ENCODE data around the gene OLFM1.
"Not testable (repeated sequence)": the region's sequence is repeated elsewhere in the genome, so short reads cannot be mapped to it uniquely, and the experiment has no call there.

The OLFM1 gene

DNA sequence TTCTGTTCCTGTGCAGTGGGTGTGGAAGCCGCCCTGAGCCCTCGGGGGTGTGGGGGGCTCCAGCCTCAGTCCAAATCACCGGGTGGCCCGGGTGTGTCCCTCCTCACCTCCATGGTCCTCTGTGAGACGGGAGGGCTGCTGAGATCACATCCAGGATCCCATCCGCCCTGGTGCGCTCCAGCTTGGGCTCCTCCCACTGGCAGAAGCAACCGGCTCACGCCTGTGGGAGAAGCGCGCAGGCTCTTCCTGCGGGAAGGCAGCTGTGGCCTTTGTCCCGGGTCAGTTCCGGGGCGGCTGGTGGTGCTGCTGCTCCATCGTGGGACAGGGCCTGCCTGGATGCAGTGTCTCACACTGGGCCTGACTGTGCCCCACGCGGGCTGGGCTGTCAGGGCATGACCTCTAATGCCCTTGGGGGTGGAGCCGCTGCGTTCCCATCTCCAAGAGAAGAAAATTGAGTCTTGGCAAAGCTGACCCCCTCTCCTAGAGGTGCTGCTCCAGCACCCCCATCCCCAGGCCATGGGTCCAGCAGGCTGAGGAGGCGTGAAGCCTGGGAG, 18.5 kb downstream of the OLFM1 start:
- H3K9me3 ChIP-seq (ENCODE audit: insufficient read depth, low read length): no peaks in the 10 kb centered on the region
- H3K9ac ChIP-seq (ENCODE audit: insufficient read length, low read depth): no peak overlapping the region
- no peak overlapping the region for H3K4me3 ChIP-seq (ENCODE audit: insufficient read length, low read depth)
- H3K27me3 ChIP-seq (ENCODE audit: insufficient read depth, insufficient read length): no peaks in the 10 kb centered on the region
- H3K4me1 ChIP-seq (ENCODE audit: insufficient read depth, insufficient read length): peaks cover 29% of the 10 kb centered on the region
- H3K36me3 ChIP-seq (ENCODE audit: insufficient read depth, insufficient read length, low read length): peaks cover 64% of the 10 kb centered on the region
- TF ChIP-seq ZNF274 (IDR thresholded peaks at IDR 0.05; ENCODE audit: low read depth, low read length) (no peak), YY1 (IDR thresholded peaks at IDR 0.05; ENCODE audit: insufficient read depth, insufficient read length) (no peak), SUZ12 (IDR thresholded peaks at IDR 0.05; ENCODE audit: extremely low read depth, insufficient read depth, insufficient read length) (no peak)
- DNase-seq (ENCODE audit: low read depth, low spot score): no peak

DNA sequence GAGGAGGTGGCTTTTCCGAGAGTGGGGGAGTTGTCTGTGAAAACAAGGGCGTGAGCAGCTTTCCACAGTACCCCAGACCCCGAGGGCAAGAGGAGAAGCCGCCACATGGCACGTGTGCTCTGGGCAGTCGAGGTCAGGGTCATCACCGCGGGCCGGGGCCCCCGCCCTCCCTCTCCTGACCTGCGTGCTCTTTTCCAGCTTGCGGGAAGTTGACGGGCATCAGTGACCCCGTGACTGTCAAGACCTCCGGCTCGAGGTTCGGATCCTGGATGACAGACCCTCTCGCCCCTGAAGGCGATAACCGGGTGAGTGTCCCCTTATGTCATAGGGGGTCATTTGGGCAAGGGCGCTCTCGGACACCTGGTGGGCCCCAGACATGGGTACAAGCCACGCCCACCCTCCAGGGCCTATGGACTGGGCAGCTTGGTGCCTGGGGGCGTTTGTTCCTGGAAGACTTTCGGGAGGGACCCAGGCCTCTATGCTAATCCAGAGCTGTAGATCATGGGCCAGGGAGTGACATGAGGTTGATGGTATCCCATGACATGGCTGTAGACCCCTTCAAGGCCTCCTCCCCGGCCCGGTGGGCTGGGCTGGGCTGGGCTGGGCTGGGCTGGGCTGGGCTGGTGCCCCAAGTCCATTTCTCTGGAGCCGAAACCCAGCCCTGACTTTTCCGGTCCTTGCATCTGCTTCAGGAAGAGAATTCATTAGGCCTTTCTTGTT, 19.2 kb downstream of the OLFM1 start:
- H3K9me3 ChIP-seq (ENCODE audit: insufficient read depth, low read length): no peaks in the 10 kb centered on the region
- no peaks in the 10 kb centered on the region for H3K27me3 ChIP-seq (ENCODE audit: insufficient read depth, insufficient read length)
- H3K4me1 ChIP-seq (ENCODE audit: insufficient read depth, insufficient read length): peaks cover 29% of the 10 kb centered on the region
- DNase-seq (ENCODE audit: low read depth, low spot score): no peak
- peaks cover 57% of the 10 kb centered on the region for H3K36me3 ChIP-seq (ENCODE audit: insufficient read depth, insufficient read length, low read length)
- no peak overlapping the region for H3K4me3 ChIP-seq (ENCODE audit: insufficient read length, low read depth)
- H3K9ac ChIP-seq (ENCODE audit: insufficient read length, low read depth): no peak overlapping the region
- TF ChIP-seq SUZ12 (IDR thresholded peaks at IDR 0.05; ENCODE audit: extremely low read depth, insufficient read depth, insufficient read length): no peak
- TF ChIP-seq YY1 (IDR thresholded peaks at IDR 0.05; ENCODE audit: insufficient read depth, insufficient read length): no peak
- TF ChIP-seq ZNF274 (IDR thresholded peaks at IDR 0.05; ENCODE audit: low read depth, low read length): no peak

DNA sequence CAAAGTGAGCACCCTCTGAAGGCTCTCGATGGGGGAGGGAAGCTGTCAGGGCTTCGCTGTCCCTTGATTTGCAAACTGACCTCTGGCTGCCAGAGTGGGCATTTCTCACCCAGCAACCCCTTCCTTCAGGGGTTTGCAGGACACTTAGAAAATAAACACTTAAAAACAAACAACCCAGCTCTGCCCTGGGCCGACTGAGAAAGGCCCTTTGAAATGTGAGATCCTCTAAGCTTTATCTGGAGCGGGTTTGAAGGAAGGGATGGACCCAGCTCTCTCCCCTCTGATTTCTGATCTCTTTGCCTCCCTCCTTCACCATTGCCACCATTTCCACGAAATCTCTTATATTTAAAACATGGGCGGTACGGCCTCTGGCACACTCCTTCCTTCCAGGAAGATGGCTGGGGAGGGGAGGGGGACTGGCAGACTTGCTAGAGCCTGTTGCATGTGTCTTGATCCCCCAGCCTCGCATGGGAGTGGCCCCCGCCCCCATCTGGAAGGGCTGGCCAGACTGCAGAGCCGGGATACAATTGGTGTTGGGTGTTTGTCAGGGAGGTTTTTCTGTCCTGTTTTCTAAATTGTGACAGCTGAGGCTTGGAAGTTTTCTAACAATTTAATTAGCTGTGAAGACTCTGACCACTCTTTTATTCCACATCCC, 20.2 kb downstream of the OLFM1 start:
- Histone ChIP-seq H3K36me3 (ENCODE audit: insufficient read depth, insufficient read length, low read length) (peaks cover 59% of the 10 kb centered on the region), H3K27me3 (ENCODE audit: insufficient read depth, insufficient read length) (no peaks in the 10 kb centered on the region), H3K4me3 (ENCODE audit: insufficient read length, low read depth) (no peak overlapping the region), H3K4me1 (ENCODE audit: insufficient read depth, insufficient read length) (peaks cover 29% of the 10 kb centered on the region), H3K9me3 (ENCODE audit: insufficient read depth, low read length) (no peaks in the 10 kb centered on the region), H3K9ac (ENCODE audit: insufficient read length, low read depth) (no peak overlapping the region)
- TF ChIP-seq YY1 (IDR thresholded peaks at IDR 0.05; ENCODE audit: insufficient read depth, insufficient read length): no peak
- no peak for TF ChIP-seq ZNF274 (IDR thresholded peaks at IDR 0.05; ENCODE audit: low read depth, low read length)
- TF ChIP-seq SUZ12 (IDR thresholded peaks at IDR 0.05; ENCODE audit: extremely low read depth, insufficient read depth, insufficient read length): no peak
- DNase-seq (ENCODE audit: low read depth, low spot score): no peak

DNA sequence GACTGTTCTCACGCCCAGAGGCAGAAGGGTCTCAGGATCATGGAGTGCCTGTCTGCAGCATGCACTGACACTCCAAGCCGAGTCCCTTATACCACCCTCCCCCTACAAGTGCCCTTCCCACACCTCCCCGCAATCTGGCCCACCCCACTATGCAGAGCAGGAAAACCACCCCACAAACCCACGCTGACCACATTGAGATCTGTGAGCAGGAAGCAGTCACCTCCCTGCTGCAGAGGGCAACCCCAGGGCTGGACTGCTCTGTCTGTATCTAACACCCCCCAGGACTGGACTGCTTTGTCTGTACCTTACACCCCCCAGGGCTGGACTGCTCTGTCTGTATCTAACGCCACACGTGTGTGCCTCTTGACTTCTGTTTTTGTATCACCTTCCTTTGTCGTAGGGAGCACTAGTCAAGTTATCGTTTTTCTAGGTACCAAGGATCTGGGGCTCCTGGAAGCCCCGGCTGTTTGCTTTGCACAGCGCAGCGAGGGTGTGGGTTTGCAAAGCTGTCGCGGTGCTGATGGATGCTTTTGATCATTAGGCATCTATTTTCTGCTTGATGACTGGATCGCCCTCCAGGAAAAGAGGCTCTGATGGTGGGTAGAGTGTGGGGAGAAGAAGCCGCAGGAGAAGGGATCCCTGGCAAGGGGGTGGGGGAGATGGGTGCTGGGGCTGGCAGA, 21.5 kb downstream of the OLFM1 start:
- Histone ChIP-seq H3K9ac (ENCODE audit: insufficient read length, low read depth) (peak overlapping the region; percentile 24), H3K27me3 (ENCODE audit: insufficient read depth, insufficient read length) (no peaks in the 10 kb centered on the region), H3K4me3 (ENCODE audit: insufficient read length, low read depth) (no peak overlapping the region), H3K36me3 (ENCODE audit: insufficient read depth, insufficient read length, low read length) (peaks cover 55% of the 10 kb centered on the region), H3K9me3 (ENCODE audit: insufficient read depth, low read length) (no peaks in the 10 kb centered on the region), H3K4me1 (ENCODE audit: insufficient read depth, insufficient read length) (peaks cover 24% of the 10 kb centered on the region)
- DNase-seq (ENCODE audit: low read depth, low spot score): no peak
- TF ChIP-seq YY1 (IDR thresholded peaks at IDR 0.05; ENCODE audit: insufficient read depth, insufficient read length) (no peak), SUZ12 (IDR thresholded peaks at IDR 0.05; ENCODE audit: extremely low read depth, insufficient read depth, insufficient read length) (no peak), ZNF274 (IDR thresholded peaks at IDR 0.05; ENCODE audit: low read depth, low read length) (no peak)

DNA sequence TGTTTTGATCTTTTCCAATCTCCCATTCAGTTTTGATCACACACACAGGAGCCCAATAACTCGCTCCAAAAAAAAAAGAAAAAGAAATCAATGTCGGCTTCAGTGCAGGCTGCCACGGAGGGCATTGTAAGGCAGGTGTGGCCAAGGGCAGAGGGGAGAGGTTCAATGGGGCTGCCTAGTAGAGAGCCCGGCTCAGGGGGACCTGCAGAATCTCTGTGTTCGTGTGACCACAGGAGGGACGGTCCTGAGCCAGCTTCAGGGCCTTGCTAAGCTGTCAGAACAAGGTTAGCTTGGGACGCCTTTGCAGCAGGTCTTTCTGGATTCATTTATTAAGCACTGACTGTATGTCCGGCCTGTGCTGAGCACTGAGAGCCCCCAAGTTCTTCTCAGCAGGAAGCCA, 22.2 kb downstream of the OLFM1 start:
- H3K9ac ChIP-seq (ENCODE audit: insufficient read length, low read depth): no peak overlapping the region
- H3K27me3 ChIP-seq (ENCODE audit: insufficient read depth, insufficient read length): no peaks in the 10 kb centered on the region
- no peak for TF ChIP-seq YY1 (IDR thresholded peaks at IDR 0.05; ENCODE audit: insufficient read depth, insufficient read length)
- no peak for TF ChIP-seq ZNF274 (IDR thresholded peaks at IDR 0.05; ENCODE audit: low read depth, low read length)
- H3K4me1 ChIP-seq (ENCODE audit: insufficient read depth, insufficient read length): peaks cover 18% of the 10 kb centered on the region
- no peak overlapping the region for H3K4me3 ChIP-seq (ENCODE audit: insufficient read length, low read depth)
- peaks cover 54% of the 10 kb centered on the region for H3K36me3 ChIP-seq (ENCODE audit: insufficient read depth, insufficient read length, low read length)
- no peaks in the 10 kb centered on the region for H3K9me3 ChIP-seq (ENCODE audit: insufficient read depth, low read length)
- DNase-seq (ENCODE audit: low read depth, low spot score): no peak

DNA sequence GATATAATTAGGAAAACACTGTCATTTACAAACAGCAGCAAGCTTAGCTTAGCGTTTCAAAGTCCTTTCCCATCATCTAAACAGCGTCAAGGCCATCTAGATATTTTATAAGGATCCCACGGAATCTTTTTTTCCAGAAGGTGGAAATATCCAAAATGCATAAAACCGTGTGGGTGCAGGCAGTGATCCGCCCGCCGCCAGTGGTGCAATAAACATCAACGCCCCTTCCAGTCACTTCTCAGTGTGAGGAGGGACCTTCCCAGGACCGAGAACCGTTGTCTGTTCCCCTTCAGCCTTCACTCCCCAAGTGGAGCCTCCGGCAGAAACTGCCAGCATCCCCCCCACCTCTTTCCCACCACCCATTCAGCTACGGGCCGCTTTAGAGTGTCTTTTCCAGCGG, 22.9 kb downstream of the OLFM1 start:
- TF ChIP-seq ZNF274 (IDR thresholded peaks at IDR 0.05; ENCODE audit: low read depth, low read length): no peak
- TF ChIP-seq YY1 (IDR thresholded peaks at IDR 0.05; ENCODE audit: insufficient read depth, insufficient read length): no peak
- TF ChIP-seq SUZ12 (IDR thresholded peaks at IDR 0.05; ENCODE audit: extremely low read depth, insufficient read depth, insufficient read length): no peak

DNA sequence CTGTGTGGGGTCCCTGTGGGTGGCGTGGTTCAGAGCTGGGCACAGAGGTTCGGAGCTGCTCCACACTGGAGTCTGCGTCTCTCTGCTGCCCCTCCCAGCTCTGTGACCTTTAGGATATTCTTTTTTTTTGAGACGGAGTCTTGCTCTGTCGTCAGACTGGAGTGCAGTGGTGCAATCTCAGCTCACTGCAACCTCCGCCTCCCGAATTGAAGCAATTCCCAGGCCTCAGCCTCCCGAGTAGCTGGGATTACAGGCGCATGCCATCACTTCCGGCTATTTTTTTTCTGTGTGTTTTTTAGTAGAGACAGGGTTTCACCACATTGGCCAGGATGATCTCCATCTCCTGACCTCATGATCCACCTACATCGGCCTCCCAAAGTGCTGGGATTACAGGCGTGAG, 24.1 kb downstream of the OLFM1 start:
- not testable (repeated sequence) for H3K27me3 ChIP-seq (ENCODE audit: insufficient read depth, insufficient read length); H3K9ac ChIP-seq (ENCODE audit: insufficient read length, low read depth); DNase-seq (ENCODE audit: low read depth, low spot score); H3K4me3 ChIP-seq (ENCODE audit: insufficient read length, low read depth); H3K9me3 ChIP-seq (ENCODE audit: insufficient read depth, low read length)
- Histone ChIP-seq H3K4me1 (ENCODE audit: insufficient read depth, insufficient read length) (peaks cover 15% of the 10 kb centered on the region), H3K36me3 (ENCODE audit: insufficient read depth, insufficient read length, low read length) (peaks cover 59% of the 10 kb centered on the region)

More for the DNA sequence above, 22.9 kb downstream of the OLFM1 start:
- peaks cover 55% of the 10 kb centered on the region for H3K36me3 ChIP-seq (ENCODE audit: insufficient read depth, insufficient read length, low read length)
- no peak overlapping the region for H3K4me3 ChIP-seq (ENCODE audit: insufficient read length, low read depth)
- H3K27me3 ChIP-seq (ENCODE audit: insufficient read depth, insufficient read length): no peaks in the 10 kb centered on the region
- H3K9ac ChIP-seq (ENCODE audit: insufficient read length, low read depth): no peak overlapping the region
- peaks cover 23% of the 10 kb centered on the region for H3K4me1 ChIP-seq (ENCODE audit: insufficient read depth, insufficient read length)
- no peak for DNase-seq (ENCODE audit: low read depth, low spot score)
- H3K9me3 ChIP-seq (ENCODE audit: insufficient read depth, low read length): no peaks in the 10 kb centered on the region

Measured in NT2/D1 (cell line).